IMR-90 (cell line): ENCODE data around the gene AQP12A. TPM values are rescaled to one million over a fixed set of nuclear protein-coding genes. Genes with fewer than 3 reads are reported as not detected.

Experiments used
- ATAC-seq: fragments of 200-7000 bp; cut with Tn5 transposase; 2 replicates; pipeline ENCODE4 v1.9.1; 2020; ENCODE audit warnings: low read depth, mild to moderate bottlenecking, moderate library complexity
- BruUV-seq: library from RNA; stranded (reverse); fragments of 400-500 nt; replicated peaks from 2 replicates; lab custom pipeline; 2021; lab: Mats Ljungman, UMichigan
- CTCF ChIA-PET: fragments of 300-600 bp; formaldehyde crosslinking; extraction: SDS; loops from one replicate; lab custom pipeline; 2021; ENCODE audit warnings: antibody characterized with exemption; lab: Yijun Ruan, JAX
- POLR2A ChIA-PET: fragments of 300-600 bp; sonication (Branson Sonifier 250); formaldehyde crosslinking; loops from one replicate; lab custom pipeline; 2022; ENCODE audit warnings: antibody characterized with exemption; ENCODE audit not compliant: unreplicated experiment; lab: Charles Lee
- DNase-seq: peaks from one replicate; pipeline ENCODE4 v3.0.0; 2013
- H2AFZ ChIP-seq: replicated peaks from 2 replicates; pipeline ENCODE3; 2013; ENCODE audit warnings: low read length, mild to moderate bottlenecking; ENCODE audit not compliant: poor library complexity
- H2AK5ac ChIP-seq: 2 replicates; pipeline ENCODE4 v1.6.1; 2013; ENCODE audit warnings: low read depth, low read length, inconsistent platforms
- H2AK9ac ChIP-seq: replicated peaks from 2 replicates; pipeline ENCODE3; 2013; ENCODE audit warnings: mild to moderate bottlenecking, low read depth, low read length, moderate library complexity; ENCODE audit not compliant: poor library complexity
- H2BK120ac ChIP-seq: 2 replicates; pipeline ENCODE4 v1.6.1; 2013; ENCODE audit warnings: low read depth, low read length, inconsistent platforms
- H2BK15ac ChIP-seq: 3 replicates; pipeline ENCODE4 v1.6.1; 2013; ENCODE audit warnings: low read depth, low read length, inconsistent platforms
- H2BK20ac ChIP-seq: 2 replicates; pipeline ENCODE4 v1.6.1; 2013; ENCODE audit warnings: low read depth, mild to moderate bottlenecking, inconsistent platforms, low read length, moderate library complexity
- H2BK5ac ChIP-seq: 2 replicates; pipeline ENCODE4 v1.6.1; 2013; ENCODE audit warnings: mild to moderate bottlenecking, low read depth, low read length, inconsistent platforms; ENCODE audit not compliant: poor library complexity, severe bottlenecking
- H3K14ac ChIP-seq: replicated peaks from 2 replicates; pipeline ENCODE4 v1.6.1; 2013; ENCODE audit warnings: low read depth, low read length, inconsistent platforms
- H3K18ac ChIP-seq: 2 replicates; pipeline ENCODE4 v1.6.1; 2013; ENCODE audit warnings: low read depth, low read length, control low read depth
- H3K23ac ChIP-seq: 2 replicates; pipeline ENCODE4 v1.6.1; 2013; ENCODE audit warnings: low read depth, low read length, inconsistent platforms
- H3K27ac ChIP-seq: 2 replicates; pipeline ENCODE4 v1.5.1; 2013; ENCODE audit warnings: mild to moderate bottlenecking, control low read depth, low read length; ENCODE audit not compliant: insufficient read depth
- H3K27me3 ChIP-seq: 2 replicates; pipeline ENCODE4 v1.6.1; 2013; ENCODE audit warnings: low read length; ENCODE audit not compliant: control insufficient read depth, insufficient read depth
- H3K36me3 ChIP-seq: 2 replicates; pipeline ENCODE4 v1.6.1; 2013; ENCODE audit warnings: low read length, mixed read lengths; ENCODE audit not compliant: control insufficient read depth, insufficient read depth
- H3K4ac ChIP-seq: 2 replicates; pipeline ENCODE4 v1.6.1; 2013; ENCODE audit warnings: low read depth, low read length, inconsistent platforms
- H3K4me1 ChIP-seq: 2 replicates; pipeline ENCODE4 v1.6.1; 2013; ENCODE audit warnings: low read length, mixed read lengths; ENCODE audit not compliant: control insufficient read depth, insufficient read depth
- H3K4me2 ChIP-seq: 2 replicates; pipeline ENCODE4 v1.6.1; 2013; ENCODE audit warnings: low read depth, mild to moderate bottlenecking, control low read depth, low read length, moderate library complexity
- H3K4me3 ChIP-seq: 2 replicates; pipeline ENCODE4 v1.5.1; 2013; ENCODE audit warnings: low read depth, mild to moderate bottlenecking, control low read depth, low read length, moderate library complexity; ENCODE audit not compliant: insufficient read depth
- H3K56ac ChIP-seq: 2 replicates; pipeline ENCODE4 v1.6.1; 2013; ENCODE audit warnings: low read length, inconsistent platforms; ENCODE audit not compliant: insufficient read depth; ENCODE audit errors: extremely low read depth
- H3K79me1 ChIP-seq, 2 experiments: 2 replicates each; pipeline ENCODE4 v1.6.1; 2013; ENCODE audit warnings: low read length in 2 of 2, inconsistent platforms in 1 of 2, low read depth in 1 of 2
- H3K9ac ChIP-seq: 2 replicates; pipeline ENCODE4 v1.6.1; 2013; ENCODE audit warnings: low read depth, low read length, control low read depth
- H3K9me1 ChIP-seq: 2 replicates; pipeline ENCODE4 v1.6.1; 2013; ENCODE audit warnings: low read length, inconsistent platforms; ENCODE audit not compliant: insufficient read depth
- H3K9me3 ChIP-seq: 2 replicates; pipeline ENCODE4 v1.6.1; 2013; ENCODE audit warnings: low read length; ENCODE audit not compliant: control insufficient read depth, insufficient read depth
- H4K20me1 ChIP-seq: 2 replicates; pipeline ENCODE4 v1.6.1; 2013; ENCODE audit warnings: low read length, inconsistent platforms; ENCODE audit not compliant: insufficient read depth
- H4K5ac ChIP-seq: 2 replicates; pipeline ENCODE4 v1.6.1; 2013; ENCODE audit warnings: mild to moderate bottlenecking, low read depth, low read length, control low read depth
- H4K8ac ChIP-seq, 2 experiments: 2 replicates each; pipeline ENCODE4 v1.6.1; 2013; ENCODE audit warnings: low read depth in 2 of 2, low read length in 2 of 2, control low read depth in 1 of 2, inconsistent platforms in 1 of 2
- H4K91ac ChIP-seq: 2 replicates; pipeline ENCODE4 v1.6.1; 2013; ENCODE audit warnings: low read depth, low read length, inconsistent platforms; ENCODE audit not compliant: insufficient read depth
- BHLHE40 ChIP-seq: fragments of 150-350 bp; IDR thresholded peaks from 2 replicates; pipeline ENCODE4 v1.6.1; 2016; ENCODE audit warnings: mild to moderate bottlenecking, low read depth, low read length
- CHD1 ChIP-seq: IDR thresholded peaks from 2 replicates; pipeline ENCODE4 v1.6.1; 2012; ENCODE audit warnings: low read depth, low read length, improper control_type of control experiment
- MAFK ChIP-seq: IDR thresholded peaks from 2 replicates; pipeline ENCODE4 v1.6.1; 2012; ENCODE audit warnings: low read depth, low read length, improper control_type of control experiment
- MAZ ChIP-seq: IDR thresholded peaks from 2 replicates; pipeline ENCODE4 v1.6.1; 2012; ENCODE audit warnings: low read depth, mild to moderate bottlenecking, low read length, improper control_type of control experiment, moderate library complexity, borderline replicate concordance
- NFE2L2 ChIP-seq: fragments of 150-350 bp; IDR thresholded peaks from 2 replicates; pipeline ENCODE4 v1.6.1; 2016; ENCODE audit warnings: low read depth, mild to moderate bottlenecking, low read length
- POLR2A ChIP-seq: IDR thresholded peaks from 2 replicates; pipeline ENCODE4 v1.6.1; 2012; ENCODE audit warnings: mild to moderate bottlenecking, low read depth, low read length
- RAD21 ChIP-seq: IDR thresholded peaks from 2 replicates; pipeline ENCODE4 v1.6.1; 2012; ENCODE audit warnings: low read length, improper control_type of control experiment
- RCOR1 ChIP-seq: IDR thresholded peaks from 2 replicates; pipeline ENCODE4 v1.6.1; 2012; ENCODE audit warnings: mild to moderate bottlenecking, low read length, improper control_type of control experiment; ENCODE audit not compliant: insufficient replicate concordance
- RFX5 ChIP-seq: IDR thresholded peaks from 2 replicates; pipeline ENCODE4 v1.8.0; 2012; ENCODE audit warnings: low read depth, mild to moderate bottlenecking, low read length, moderate library complexity
- SMC3 ChIP-seq: fragments of 150-350 bp; IDR thresholded peaks from 2 replicates; pipeline ENCODE4 v1.6.1; 2016; ENCODE audit warnings: low read depth, mild to moderate bottlenecking, antibody characterized with exemption, low read length, moderate library complexity
- USF2 ChIP-seq: fragments of 150-350 bp; IDR thresholded peaks from 2 replicates; pipeline ENCODE4 v1.6.1; 2017; ENCODE audit warnings: mild to moderate bottlenecking, antibody characterized with exemption, low read length, low read depth
- WGBS, 2 experiments: methylation state at CpG; one replicate each; pipeline versions ENCODE4 v1.1.5 to v1.1.7; 2013; ENCODE audit warnings: missing lambda C conversion rate in 2 of 2; ENCODE audit not compliant: insufficient read length in 1 of 2; ENCODE audit errors: extremely low coverage in 2 of 2; 5-methylcytosine and 5-hydroxymethylcytosine counted together
- dilution Hi-C: fragments of 300-500 bp; cut with HindIII; formaldehyde crosslinking; loops from one replicate; pipeline ENCODE4 v1.14.3; 2018; ENCODE audit warnings: low sequenced_read_pairs; ENCODE audit not compliant: unreplicated experiment
- in situ Hi-C: fragments of 300-500 bp; cut with MboI; formaldehyde crosslinking; loops from 3 replicates; pipeline ENCODE4 v1.14.3; 2019; ENCODE audit warnings: low sequenced_read_pairs, inconsistent platforms, mixed read lengths
- intact Hi-C: fragments of 100-400 bp; cut with micrococcal nuclease; formaldehyde crosslinking; loops from 2 replicates; pipeline ENCODE4 v1.10.0; 2022
- polyA plus RNA-seq, 3 experiments: library from polyadenylated mRNA; depleted of rRNA; stranded (reverse); fragments of >200 nt; gene quantifications; 2 replicates each; pipeline ENCODE4 v1.2.3, GENCODE V29; 2012; ENCODE audit warnings: low replicate concordance in 1 of 3
- total RNA-seq: library from RNA; depleted of rRNA; stranded (reverse); fragments of >200 nt; gene quantifications from 2 replicates; pipeline ENCODE4 v1.2.3, GENCODE V29; 2012
- TF ChIP-seq, protein P1 (sequence below): fragments of 150-350 bp; IDR thresholded peaks from 2 replicates; pipeline ENCODE4 v1.6.1; 2016; ENCODE audit warnings: low read depth, mild to moderate bottlenecking, low read length, moderate library complexity, borderline replicate concordance

Gene AQP12A
- total and polyA plus RNA-seq, 2 of the 4 experiments (the other 2 are of a cell fraction), result not detected

- Histone ChIP-seq H3K18ac (no peak overlapping the region), H3K36me3 (no peaks in the 10 kb centered on the region), H3K14ac (no peak overlapping the region), H3K56ac (no peak overlapping the region), H2AK9ac (no peak overlapping the region), H2BK15ac (no peak overlapping the region), H4K5ac (no peak overlapping the region), H4K91ac (no peak overlapping the region), H4K20me1 (no peaks in the 10 kb centered on the region), H3K9me1 (no peaks in the 10 kb centered on the region), H4K8ac (no peak overlapping the region), H3K9ac (no peak overlapping the region), H3K9me3 (no peaks in the 10 kb centered on the region), H3K27me3 (peaks cover 37% of the 10 kb centered on the region), H2BK20ac (no peak overlapping the region), H3K27ac (no peak overlapping the region), H2AFZ (no peak overlapping the region), H3K79me1 (no peaks in the 10 kb centered on the region), H3K4ac (no peak overlapping the region), H2BK5ac (no peak overlapping the region), H2AK5ac (no peak overlapping the region), H3K4me3 (no peak overlapping the region), H3K23ac (no peak overlapping the region), H3K4me2 (no peak overlapping the region), H2BK120ac (no peak overlapping the region), H3K4me1 (no peaks in the 10 kb centered on the region)
- CTCF ChIA-PET, result no interaction called here
- in situ Hi-C loops (no loop called here), dilution Hi-C loops (no loop called here), intact Hi-C loops (no loop called here)
- WGBS, 2 experiments, result 66% methylated on average over 19 of the region's 35 CpGs; no CpG with 5 or more reads in 1 of the 2 experiments
- POLR2A ChIA-PET, result no interaction called here
- ATAC-seq, result no peak
- no peak for DNase-seq
- TF ChIP-seq, protein P1, sequence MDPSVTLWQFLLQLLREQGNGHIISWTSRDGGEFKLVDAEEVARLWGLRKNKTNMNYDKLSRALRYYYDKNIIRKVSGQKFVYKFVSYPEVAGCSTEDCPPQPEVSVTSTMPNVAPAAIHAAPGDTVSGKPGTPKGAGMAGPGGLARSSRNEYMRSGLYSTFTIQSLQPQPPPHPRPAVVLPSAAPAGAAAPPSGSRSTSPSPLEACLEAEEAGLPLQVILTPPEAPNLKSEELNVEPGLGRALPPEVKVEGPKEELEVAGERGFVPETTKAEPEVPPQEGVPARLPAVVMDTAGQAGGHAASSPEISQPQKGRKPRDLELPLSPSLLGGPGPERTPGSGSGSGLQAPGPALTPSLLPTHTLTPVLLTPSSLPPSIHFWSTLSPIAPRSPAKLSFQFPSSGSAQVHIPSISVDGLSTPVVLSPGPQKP, result no peak
- no peak for TF ChIP-seq MAFK
- TF ChIP-seq RCOR1, result no peak
- TF ChIP-seq RAD21, result no peak
- no peak for TF ChIP-seq BHLHE40
- no peak for TF ChIP-seq RFX5
- TF ChIP-seq NFE2L2, result no peak
- no peak for TF ChIP-seq CHD1
- no peak for TF ChIP-seq SMC3
- no peak for TF ChIP-seq MAZ
- TF ChIP-seq USF2, result no peak
- TF ChIP-seq POLR2A, result no peak
- BruUV-seq, result no TSS peak
Measured at GRCh38 chr2:240736281-240737250, 44.9 kb downstream of the AQP12A start.
